ENCODE measurements around the gene RNH1.

DNA sequence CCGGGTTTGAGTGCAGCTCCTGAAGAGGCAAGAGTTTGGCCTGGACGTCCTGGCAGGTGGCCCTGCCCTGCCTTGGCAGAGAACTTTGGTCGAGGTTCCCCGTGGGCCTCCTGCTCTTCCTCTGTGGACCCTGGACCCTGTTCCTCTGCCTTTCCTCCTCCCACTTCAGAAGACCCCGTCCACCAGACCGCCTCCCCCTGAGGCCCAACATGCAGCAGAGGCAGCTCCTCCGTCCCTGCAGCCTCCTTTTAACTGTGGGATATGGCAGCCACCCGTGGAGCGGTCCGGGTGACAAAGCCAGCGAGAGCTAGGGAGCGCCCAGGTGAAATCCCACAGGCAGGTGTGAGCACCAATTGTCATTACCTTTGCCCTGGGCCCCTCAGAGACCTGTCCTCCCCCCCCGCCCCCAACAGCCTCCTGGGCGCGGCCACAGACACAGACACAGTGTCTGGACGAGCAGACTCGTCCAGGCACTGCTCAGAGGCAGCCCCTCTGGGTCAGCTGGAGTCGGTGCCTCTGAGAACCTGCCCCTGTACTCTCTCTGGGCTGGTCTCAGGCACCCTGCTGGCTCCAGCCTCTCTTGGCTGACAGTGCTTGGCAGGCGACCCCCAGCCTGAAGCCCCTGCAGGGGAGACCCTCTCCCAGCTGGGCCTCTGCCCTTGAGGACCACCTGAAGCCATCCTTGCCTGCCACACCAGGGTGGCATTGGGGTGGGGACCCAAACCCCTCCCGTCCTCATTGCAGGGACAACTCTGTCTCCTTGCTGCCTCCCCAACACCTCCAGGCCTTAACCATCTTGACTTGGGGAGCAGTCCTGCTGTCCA, 61.1 kb downstream of the RNH1 start:
- TF ChIP-seq, protein P1, sequence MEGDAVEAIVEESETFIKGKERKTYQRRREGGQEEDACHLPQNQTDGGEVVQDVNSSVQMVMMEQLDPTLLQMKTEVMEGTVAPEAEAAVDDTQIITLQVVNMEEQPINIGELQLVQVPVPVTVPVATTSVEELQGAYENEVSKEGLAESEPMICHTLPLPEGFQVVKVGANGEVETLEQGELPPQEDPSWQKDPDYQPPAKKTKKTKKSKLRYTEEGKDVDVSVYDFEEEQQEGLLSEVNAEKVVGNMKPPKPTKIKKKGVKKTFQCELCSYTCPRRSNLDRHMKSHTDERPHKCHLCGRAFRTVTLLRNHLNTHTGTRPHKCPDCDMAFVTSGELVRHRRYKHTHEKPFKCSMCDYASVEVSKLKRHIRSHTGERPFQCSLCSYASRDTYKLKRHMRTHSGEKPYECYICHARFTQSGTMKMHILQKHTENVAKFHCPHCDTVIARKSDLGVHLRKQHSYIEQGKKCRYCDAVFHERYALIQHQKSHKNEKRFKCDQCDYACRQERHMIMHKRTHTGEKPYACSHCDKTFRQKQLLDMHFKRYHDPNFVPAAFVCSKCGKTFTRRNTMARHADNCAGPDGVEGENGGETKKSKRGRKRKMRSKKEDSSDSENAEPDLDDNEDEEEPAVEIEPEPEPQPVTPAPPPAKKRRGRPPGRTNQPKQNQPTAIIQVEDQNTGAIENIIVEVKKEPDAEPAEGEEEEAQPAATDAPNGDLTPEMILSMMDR (IDR thresholded peaks at IDR 0.05), result no peak
- no peak for TF ChIP-seq POLR2A (IDR thresholded peaks at IDR 0.05)
